HG03025 (cell line): Measurements from ENCODE around the gene GPR78.
"Not testable (repeated sequence)": the region's sequence is repeated elsewhere in the genome, so short reads cannot be mapped to it uniquely, and the experiment has no call there.

Experiments used
- ATAC-seq: cut with Tn5 transposase; IDR thresholded peaks from one replicate; pipeline ENCODE4 v1.9.1; 2021; ENCODE audit warnings: mild to moderate bottlenecking, moderate library complexity; ENCODE audit not compliant: unreplicated experiment, low FRiP score

Gene GPR78

DNA sequence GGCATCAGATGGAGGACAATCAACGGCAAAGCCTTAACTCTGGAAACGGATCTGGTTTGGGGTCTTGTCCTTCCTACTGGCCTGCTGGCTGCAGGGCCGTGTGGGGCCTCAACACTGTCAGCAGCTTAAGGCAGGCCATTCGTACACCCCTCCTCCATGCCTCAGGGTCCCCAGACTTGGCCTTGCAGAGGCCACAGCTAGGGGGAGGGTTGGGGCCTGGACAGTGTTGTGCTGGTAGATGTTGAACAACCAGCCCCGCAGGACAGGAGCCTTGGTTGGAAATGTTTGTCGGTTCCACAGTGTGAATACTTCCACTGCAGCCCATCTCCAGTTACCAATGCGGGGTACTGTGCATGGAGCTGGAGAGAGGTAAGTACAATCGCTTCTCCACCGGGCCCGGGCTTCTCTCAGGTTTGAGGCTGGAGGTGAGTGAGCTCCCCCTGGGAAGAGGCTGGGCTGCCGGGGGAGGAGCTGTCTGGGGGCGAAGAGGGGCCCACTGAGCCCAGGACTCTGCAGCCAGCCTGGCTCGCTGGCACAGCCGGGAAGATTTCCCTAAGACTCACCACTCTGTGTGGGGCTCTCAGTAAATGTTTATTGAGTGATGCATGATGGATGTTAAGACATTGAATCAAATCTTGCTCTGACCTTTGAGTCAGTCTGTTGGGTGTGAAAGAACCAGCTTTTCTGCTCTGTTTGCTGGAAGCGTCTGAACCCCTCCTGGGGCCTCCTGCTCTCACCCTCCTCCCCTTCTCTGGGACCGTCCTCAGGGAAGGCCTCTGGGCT is 19.7 kb upstream of the GPR78 start:
- ATAC-seq = no peak

- ATAC-seq = no peak
Observed at GRCh38 chr4:8564595-8564994, 15.6 kb upstream of the GPR78 start.

DNA sequence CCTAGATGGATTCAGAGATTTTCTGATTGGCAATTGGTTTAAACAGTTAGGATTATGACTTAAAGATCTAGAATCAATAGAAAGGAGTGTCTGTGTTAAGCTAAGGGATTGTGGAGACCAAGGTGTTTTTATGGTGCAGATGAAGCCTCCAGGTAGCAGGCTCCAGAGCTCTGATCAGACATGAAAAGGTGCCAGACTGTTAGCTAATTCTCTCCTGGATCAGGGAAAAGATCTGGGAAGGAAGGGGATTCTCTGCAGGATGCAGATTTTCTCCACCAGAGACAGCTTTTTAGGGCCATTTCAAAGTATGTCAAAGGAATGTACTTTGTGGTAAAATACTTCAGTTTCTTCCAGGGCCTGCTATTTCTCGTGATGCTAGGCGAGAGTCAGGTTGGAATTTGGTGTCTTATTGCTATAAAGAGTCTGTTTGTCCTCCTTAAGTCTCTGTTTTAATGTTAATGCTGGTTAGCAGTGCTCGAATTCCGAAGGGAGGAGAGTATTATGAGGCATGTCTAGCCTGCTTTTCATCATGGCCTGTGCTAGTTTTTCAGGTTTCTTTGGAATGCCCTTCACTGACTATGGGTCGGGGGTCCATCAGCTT is 12.0 kb upstream of the GPR78 start:
- ATAC-seq = no peak

- no peak for ATAC-seq
Observed at GRCh38 chr4:8570201-8570600, 10.0 kb upstream of the GPR78 start.

DNA sequence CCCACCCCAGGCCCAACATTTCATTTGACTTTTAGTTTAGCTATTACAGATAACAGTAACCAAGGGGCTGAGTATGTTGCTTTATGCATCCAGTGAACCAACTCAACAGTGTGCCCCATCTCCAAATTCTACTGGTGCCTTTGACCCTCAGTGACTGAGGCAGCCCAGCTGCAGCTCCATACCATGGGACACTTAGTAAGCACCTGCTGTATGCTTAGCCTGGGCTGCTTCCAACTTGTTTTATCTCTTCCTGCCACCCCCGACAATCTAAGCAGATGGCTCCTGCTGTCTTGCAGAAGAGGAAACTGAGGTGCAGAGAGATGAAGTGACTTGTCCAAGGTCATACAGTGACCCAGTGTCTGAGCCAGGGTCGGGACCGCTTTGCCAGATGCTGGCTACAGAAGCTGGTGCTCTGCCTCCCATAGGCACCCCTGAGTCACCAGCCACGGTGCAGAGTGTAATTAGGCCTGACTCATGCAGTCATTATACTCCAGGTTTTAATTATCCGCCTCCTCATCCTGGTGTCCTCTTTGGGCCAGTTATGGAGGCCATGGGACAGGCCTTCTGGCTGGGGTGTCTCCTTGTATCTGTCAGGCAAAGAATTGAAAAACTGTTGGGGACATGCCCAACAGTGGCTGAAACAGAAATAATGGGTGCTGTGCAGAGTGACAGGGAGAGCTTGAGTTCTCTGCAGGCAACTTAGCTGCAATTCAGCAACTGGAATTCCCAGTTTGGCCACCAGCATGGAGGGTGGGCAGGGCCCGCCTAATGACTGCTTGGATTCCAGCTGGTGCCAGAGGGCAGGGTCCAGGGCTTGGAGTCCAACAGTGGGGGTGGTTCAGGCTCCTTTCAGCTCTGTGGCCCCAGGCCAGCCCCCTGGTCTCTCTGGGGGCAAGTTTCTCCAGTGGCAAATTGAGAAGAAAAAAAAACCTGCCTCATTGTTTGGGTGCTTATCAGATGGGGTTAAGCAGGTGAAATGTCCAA is 8.2 kb upstream of the GPR78 start:
- ATAC-seq = no peak

- ATAC-seq = no peak
Observed at GRCh38 chr4:8573266-8573665, 6.9 kb upstream of the GPR78 start.

GRCh38 chr4:8574796-8575370 is 5.3 kb upstream of the GPR78 start:
- ATAC-seq = no peak

DNA sequence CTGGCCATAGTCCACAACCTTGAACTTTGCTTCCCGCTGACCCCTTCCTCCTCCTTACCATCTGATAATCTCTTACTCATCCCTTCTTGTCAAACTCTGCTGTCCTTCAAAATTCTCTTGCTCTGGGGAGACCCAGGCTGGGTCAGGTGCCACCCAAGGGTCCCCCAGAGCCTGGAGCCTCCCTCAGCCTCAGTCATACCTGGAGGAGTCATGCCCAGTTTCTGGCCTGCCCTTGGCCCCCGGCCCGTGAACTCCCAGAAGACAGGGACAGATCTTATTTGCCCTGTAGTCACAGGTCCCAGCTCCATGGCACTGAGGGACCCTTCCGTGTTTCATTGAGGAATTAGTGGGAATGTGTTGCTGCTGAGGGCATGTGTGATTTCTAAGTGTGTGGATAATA is 4.7 kb upstream of the GPR78 start:
- no peak for ATAC-seq

DNA sequence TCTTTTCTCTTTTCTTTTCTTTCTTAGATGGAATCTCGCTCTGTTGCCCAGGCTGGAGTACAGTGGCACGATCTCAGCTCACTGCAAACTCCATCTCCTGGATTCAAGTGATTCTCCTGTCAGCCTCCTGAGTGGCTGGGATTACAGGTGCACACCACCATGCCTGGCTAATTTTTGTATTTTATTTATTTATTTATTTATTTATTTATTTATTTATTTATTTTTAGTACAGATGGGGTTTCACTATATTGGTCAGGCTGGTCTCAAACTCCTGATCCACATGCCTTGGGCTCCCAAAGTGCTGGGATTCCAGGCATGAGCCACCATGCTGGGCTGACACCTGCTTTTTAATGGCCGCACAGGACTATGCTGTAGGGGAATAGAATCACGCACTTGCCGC is 3.6 kb upstream of the GPR78 start:
- not testable (repeated sequence) for ATAC-seq

DNA sequence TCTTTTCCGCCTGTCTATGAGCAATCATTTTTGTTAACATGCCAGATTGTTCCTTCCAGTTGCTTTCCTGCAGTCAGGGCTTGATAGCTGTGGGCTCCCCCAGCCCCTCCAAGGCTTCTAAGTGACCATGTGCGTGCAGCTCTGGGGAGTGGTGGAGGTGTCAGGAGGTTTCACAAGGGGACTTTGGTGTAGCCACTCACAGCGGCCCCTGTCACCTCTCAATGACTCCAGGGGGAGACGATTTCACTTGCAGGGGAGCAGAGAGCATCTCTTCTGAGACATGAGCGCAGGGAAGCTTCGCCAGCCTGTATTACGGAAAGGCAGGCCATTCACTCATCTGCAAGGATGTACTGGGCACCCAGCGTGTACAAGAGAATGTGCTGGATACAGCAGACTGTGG is 3.1 kb upstream of the GPR78 start:
- ATAC-seq = no peak

DNA sequence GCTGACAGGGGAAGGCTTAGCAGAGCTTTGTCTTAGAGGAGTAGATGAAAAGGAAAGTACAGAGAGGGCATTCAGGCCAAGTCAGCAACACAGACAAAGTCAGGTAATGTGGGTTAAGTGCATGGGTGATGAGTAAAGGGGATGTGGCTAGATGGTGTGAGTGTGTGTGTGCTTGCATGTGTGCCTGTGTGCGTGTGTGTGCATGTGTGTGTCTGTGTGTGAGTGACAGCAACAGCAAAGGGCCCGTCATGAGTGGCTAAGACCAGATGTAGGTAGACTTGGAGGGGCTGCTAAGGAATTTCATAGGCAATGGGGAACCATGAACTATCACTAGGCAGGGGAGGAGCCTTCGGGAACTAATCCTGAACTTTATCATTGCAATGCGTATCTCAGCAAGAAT is 2.2 kb upstream of the GPR78 start:
- no peak for ATAC-seq

DNA sequence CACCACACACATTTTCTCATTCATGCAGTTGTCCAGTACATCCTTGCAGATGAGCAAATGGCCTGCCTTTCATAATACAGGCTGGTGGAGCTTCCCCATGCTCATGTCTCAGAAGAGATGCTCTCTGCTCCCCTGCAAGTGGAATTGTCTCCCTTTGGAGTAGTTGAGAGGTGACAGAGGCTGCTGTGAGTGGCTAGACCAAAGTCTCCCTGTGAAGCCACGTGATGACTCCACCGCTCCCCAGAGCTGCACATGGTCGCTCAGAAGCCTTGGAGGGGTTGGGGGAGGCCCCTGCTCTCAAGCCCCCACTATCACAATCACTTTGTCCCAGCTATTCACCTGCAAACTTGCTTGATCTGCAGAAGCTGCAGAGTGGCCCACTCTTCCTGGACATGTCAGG is 1.5 kb upstream of the GPR78 start:
- ATAC-seq = no peak

DNA sequence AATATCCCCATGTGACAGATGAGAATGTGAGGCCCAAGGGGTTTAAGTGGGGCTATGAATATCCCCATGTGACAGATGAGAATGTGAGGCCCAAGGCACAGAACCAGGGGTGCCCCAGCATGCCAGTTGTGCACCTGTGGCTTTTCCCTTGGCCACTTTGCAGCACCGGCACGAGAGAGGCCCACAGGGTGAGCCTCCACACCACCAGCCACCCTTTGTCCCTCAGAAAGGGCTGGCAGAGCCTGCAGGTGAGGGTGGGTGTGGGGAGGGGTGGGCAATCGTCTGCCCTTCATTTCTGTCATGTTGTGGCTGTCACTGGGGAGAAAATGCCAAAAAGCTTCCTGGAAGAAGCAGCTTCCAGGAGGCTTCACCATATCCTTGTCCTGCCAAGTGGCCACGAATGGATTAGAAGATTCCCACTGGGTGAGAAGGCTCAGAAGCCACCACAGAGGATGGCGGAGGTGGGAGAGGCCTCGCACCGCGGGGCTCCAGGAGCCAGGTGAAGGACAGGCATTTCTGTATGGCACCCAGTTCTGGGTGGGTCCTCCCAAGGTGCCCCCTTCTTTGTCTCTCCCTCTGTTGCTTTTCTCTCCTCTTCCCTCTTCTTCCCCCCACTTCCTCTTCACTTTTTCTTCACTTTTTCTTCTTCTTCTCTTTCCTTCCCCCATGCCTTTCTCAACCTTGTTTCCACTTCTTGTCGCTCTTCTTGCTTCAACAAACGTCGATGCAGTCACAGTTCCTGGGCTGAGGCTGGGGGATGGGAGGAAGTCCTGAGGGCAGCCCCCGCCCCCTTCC is 469 bp upstream of the GPR78 start:
- ATAC-seq = no peak

GRCh38 chr4:8581094-8581861 is 1.1 kb downstream of the GPR78 start:
- ATAC-seq = no peak

GRCh38 chr4:8582016-8582415 is 1.8 kb downstream of the GPR78 start:
- ATAC-seq = no peak

- ATAC-seq = no peak
Observed at GRCh38 chr4:8582436-8582835, 2.2 kb downstream of the GPR78 start.

GRCh38 chr4:8582941-8583654 is 2.9 kb downstream of the GPR78 start:
- no peak for ATAC-seq

DNA sequence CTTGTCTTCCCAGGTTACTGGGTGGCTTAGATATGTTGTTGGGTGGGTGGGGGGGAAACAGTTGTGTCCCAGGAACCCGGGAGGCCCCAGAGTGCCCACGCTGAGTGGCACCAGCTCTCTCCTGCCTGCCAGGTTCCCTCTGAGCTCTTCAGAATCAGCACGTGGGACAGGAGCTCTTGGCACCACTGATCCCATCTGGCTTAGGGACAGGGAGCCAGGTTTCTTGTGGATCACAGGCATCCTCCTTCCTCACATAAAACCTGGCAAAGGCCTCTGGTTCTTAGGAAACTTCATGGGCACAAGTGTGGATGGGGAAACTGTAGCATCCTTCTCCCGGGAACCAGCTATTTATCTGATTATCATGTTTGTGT is 3.4 kb downstream of the GPR78 start:
- ATAC-seq = no peak

DNA sequence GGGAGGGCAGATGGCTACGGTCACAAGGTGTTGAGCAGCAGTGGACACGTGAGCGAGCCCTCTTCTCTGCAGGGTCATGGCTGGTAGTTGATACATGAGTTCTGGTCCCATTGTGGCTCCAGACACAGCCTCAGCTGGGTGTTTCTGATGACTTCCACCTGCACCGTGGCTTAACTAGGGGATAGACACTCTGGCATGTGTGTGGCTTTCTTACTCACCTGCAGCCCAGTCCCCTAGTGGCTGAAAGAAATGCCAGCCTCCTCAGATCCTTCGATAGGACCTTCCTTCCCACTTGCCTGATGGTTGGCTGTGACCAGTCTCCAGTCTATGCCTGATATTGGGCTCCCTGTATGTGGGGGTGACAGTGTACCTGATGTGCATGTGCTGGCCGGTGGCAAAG is 5.0 kb downstream of the GPR78 start:
- no peak for ATAC-seq
